HG03064 (cell line): ENCODE data around the gene ACSF3.

ENCODE experiments used
- ATAC-seq: cut with Tn5 transposase; IDR thresholded peaks from one replicate; pipeline ENCODE4 v1.9.1; 2021; ENCODE audit warnings: low read depth; ENCODE audit not compliant: unreplicated experiment

The ACSF3 gene

GRCh38 chr16:89170346-89171215 is 76.9 kb downstream of the ACSF3 start:
- ATAC-seq = no peak

- peak; percentile 71 for ATAC-seq
These were observed 77.8 kb downstream of the ACSF3 start, which contains the start of gene CDH15 for GRCh38 chr16:89171216-89172170. CDH15 (plus strand) TSS chr16:89171748; CDS start chr16:89171832, 84 bp downstream.

- ATAC-seq = no peak
These were observed 78.5 kb downstream of the ACSF3 start for GRCh38 chr16:89172171-89172527.

GRCh38 chr16:89172528-89173173 is 79.0 kb downstream of the ACSF3 start:
- no peak for ATAC-seq

- ATAC-seq = no peak
These were observed 79.7 kb downstream of the ACSF3 start for GRCh38 chr16:89173174-89173921.

GRCh38 chr16:89174055-89174827 is 80.6 kb downstream of the ACSF3 start:
- no peak for ATAC-seq

- no peak for ATAC-seq
These were observed 81.2 kb downstream of the ACSF3 start for GRCh38 chr16:89174877-89175276.

GRCh38 chr16:89175280-89176146 is 81.9 kb downstream of the ACSF3 start:
- ATAC-seq = no peak

- ATAC-seq = no peak
These were observed 82.6 kb downstream of the ACSF3 start for GRCh38 chr16:89176147-89176690.

GRCh38 chr16:89176717-89177116 is 83.1 kb downstream of the ACSF3 start:
- ATAC-seq = no peak

GRCh38 chr16:89177501-89177900 is 83.8 kb downstream of the ACSF3 start:
- no peak for ATAC-seq

- no peak for ATAC-seq
These were observed 84.9 kb downstream of the ACSF3 start for GRCh38 chr16:89178453-89179147.

GRCh38 chr16:89179148-89179484 is 85.5 kb downstream of the ACSF3 start:
- ATAC-seq = no peak

- ATAC-seq = no peak
These were observed 86.1 kb downstream of the ACSF3 start for GRCh38 chr16:89179656-89180315.

GRCh38 chr16:89183463-89183862 is 89.8 kb downstream of the ACSF3 start:
- ATAC-seq = no peak

- no peak for ATAC-seq
These were observed 90.5 kb downstream of the ACSF3 start for GRCh38 chr16:89183975-89184676.

GRCh38 chr16:89184677-89184932 is 91.0 kb downstream of the ACSF3 start:
- ATAC-seq = no peak
